DND-41 (cell line): Measurements from ENCODE around the gene CAPRIN1.

Experiments
- EZH2 ChIP-seq: IDR thresholded peaks from 3 replicates; pipeline ENCODE4 v1.6.1; 2012; ENCODE audit warnings: borderline replicate concordance, low read depth, mild to moderate bottlenecking, moderate library complexity, low read length, inconsistent platforms; ENCODE audit not compliant: severe bottlenecking
- TF ChIP-seq, protein P1 (sequence below): IDR thresholded peaks from 2 replicates; pipeline ENCODE4 v1.5.1; 2012; ENCODE audit warnings: borderline replicate concordance, low read length, moderate library complexity, mild to moderate bottlenecking; ENCODE audit not compliant: poor library complexity, severe bottlenecking; ENCODE audit errors: extremely low read depth

DNA sequence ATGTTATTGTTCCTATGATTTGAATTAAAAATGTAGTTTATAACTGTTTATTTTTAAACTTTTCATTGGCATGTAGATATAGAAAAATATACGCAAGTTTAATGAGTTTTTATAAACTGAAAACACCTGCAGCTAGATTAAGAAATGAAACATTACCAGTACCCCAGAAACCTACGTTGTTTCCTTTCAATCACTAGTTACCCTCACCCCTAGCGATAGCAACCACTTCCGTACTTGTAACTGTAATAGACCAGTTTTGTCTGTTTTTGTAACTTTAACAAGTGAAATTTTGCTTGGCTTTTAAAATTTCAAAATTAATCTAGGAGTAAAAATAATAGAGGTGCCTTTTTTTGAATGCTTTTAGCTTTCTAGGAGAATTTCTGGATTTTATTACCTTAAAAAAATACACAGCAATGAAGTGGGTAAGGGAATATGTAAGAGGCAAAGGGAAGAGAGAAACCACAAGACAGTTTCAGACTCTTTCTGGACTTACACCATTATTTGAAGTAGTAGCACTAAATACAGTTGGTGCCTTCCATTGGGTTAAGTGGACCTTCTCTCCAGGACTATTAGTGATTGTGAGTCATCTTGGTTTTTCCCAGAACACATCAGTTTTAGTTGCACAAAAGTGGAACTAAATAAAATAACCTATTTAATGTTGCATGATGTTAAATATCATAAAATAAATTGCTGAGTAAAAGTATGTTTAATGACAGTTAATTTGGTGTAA is 35.2 kb downstream of the CAPRIN1 start:
- no peak for TF ChIP-seq EZH2
- TF ChIP-seq, protein P1, sequence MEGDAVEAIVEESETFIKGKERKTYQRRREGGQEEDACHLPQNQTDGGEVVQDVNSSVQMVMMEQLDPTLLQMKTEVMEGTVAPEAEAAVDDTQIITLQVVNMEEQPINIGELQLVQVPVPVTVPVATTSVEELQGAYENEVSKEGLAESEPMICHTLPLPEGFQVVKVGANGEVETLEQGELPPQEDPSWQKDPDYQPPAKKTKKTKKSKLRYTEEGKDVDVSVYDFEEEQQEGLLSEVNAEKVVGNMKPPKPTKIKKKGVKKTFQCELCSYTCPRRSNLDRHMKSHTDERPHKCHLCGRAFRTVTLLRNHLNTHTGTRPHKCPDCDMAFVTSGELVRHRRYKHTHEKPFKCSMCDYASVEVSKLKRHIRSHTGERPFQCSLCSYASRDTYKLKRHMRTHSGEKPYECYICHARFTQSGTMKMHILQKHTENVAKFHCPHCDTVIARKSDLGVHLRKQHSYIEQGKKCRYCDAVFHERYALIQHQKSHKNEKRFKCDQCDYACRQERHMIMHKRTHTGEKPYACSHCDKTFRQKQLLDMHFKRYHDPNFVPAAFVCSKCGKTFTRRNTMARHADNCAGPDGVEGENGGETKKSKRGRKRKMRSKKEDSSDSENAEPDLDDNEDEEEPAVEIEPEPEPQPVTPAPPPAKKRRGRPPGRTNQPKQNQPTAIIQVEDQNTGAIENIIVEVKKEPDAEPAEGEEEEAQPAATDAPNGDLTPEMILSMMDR = no peak
